ENCODE data around the gene NPY2R.

DNA sequence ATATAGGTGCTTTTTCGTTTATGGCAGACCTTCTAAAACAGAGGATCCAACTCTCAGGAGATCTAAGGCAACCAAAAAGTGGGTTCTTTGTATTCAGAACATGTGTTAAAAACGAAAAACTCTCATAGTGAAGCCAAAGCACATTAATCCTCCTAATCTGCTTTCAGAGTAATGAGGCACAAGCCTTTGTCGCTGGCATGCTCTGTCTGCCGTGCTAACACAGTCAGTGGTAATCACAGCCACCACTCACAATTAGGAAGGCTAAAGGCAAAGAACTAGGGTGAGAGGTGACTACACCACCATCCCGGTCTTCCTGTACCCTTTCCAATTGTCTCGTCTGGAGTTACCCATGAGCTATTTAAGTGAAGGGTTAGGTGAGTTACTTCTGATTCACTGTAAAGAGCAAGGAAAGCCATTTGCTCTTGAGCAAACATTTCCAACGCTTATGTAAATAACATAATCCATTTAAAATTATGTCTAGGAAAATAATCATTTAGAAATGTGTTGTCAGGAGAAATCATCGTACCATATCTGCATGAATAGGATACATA, 40.7 kb downstream of the NPY2R start:
- TF ChIP-seq, protein P1, sequence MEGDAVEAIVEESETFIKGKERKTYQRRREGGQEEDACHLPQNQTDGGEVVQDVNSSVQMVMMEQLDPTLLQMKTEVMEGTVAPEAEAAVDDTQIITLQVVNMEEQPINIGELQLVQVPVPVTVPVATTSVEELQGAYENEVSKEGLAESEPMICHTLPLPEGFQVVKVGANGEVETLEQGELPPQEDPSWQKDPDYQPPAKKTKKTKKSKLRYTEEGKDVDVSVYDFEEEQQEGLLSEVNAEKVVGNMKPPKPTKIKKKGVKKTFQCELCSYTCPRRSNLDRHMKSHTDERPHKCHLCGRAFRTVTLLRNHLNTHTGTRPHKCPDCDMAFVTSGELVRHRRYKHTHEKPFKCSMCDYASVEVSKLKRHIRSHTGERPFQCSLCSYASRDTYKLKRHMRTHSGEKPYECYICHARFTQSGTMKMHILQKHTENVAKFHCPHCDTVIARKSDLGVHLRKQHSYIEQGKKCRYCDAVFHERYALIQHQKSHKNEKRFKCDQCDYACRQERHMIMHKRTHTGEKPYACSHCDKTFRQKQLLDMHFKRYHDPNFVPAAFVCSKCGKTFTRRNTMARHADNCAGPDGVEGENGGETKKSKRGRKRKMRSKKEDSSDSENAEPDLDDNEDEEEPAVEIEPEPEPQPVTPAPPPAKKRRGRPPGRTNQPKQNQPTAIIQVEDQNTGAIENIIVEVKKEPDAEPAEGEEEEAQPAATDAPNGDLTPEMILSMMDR (IDR thresholded peaks at IDR 0.05; ENCODE audit: poor library complexity, severe bottlenecking), result no peak
- TF ChIP-seq TAF1 (IDR thresholded peaks at IDR 0.05; ENCODE audit: low read depth) (no peak), EZH2 (IDR thresholded peaks at IDR 0.05; ENCODE audit: borderline replicate concordance, insufficient read depth, low read length, poor library complexity, severe bottlenecking) (no peak), RAD21 (conservative IDR thresholded peaks at IDR 0.05) (no peak), EP300 (conservative IDR thresholded peaks at IDR 0.05; ENCODE audit: poor library complexity, severe bottlenecking) (no peak), POLR2AphosphoS5 (IDR thresholded peaks at IDR 0.05) (no peak), SMC3 (conservative IDR thresholded peaks at IDR 0.05; ENCODE audit: poor library complexity) (no peak), MXI1 (conservative IDR thresholded peaks at IDR 0.05; ENCODE audit: poor library complexity, severe bottlenecking) (no peak)
- TF ChIP-seq, protein P2, sequence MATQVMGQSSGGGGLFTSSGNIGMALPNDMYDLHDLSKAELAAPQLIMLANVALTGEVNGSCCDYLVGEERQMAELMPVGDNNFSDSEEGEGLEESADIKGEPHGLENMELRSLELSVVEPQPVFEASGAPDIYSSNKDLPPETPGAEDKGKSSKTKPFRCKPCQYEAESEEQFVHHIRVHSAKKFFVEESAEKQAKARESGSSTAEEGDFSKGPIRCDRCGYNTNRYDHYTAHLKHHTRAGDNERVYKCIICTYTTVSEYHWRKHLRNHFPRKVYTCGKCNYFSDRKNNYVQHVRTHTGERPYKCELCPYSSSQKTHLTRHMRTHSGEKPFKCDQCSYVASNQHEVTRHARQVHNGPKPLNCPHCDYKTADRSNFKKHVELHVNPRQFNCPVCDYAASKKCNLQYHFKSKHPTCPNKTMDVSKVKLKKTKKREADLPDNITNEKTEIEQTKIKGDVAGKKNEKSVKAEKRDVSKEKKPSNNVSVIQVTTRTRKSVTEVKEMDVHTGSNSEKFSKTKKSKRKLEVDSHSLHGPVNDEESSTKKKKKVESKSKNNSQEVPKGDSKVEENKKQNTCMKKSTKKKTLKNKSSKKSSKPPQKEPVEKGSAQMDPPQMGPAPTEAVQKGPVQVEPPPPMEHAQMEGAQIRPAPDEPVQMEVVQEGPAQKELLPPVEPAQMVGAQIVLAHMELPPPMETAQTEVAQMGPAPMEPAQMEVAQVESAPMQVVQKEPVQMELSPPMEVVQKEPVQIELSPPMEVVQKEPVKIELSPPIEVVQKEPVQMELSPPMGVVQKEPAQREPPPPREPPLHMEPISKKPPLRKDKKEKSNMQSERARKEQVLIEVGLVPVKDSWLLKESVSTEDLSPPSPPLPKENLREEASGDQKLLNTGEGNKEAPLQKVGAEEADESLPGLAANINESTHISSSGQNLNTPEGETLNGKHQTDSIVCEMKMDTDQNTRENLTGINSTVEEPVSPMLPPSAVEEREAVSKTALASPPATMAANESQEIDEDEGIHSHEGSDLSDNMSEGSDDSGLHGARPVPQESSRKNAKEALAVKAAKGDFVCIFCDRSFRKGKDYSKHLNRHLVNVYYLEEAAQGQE (IDR thresholded peaks at IDR 0.05; ENCODE audit: borderline replicate concordance), result no peak
